A673 (cell line): ENCODE data around the gene BRINP2.

Source experiments
- EZH2 ChIP-seq: fragments of 200-600 bp; sonication (generic); IDR thresholded peaks from 2 replicates; pipeline ENCODE4 v1.6.1; 2017; ENCODE audit warnings: borderline replicate concordance, low read depth, mild to moderate bottlenecking, mixed read lengths, antibody characterized with exemption, low read length; ENCODE audit not compliant: poor library complexity, severe bottlenecking
- TF ChIP-seq, protein P1 (sequence below): fragments of 300-800, 200-600 bp; sonication (generic); conservative IDR thresholded peaks from 2 replicates; pipeline ENCODE4 v1.5.1; 2017; ENCODE audit warnings: low read depth, mild to moderate bottlenecking, antibody characterized with exemption, low read length, moderate library complexity, mixed read lengths

DNA sequence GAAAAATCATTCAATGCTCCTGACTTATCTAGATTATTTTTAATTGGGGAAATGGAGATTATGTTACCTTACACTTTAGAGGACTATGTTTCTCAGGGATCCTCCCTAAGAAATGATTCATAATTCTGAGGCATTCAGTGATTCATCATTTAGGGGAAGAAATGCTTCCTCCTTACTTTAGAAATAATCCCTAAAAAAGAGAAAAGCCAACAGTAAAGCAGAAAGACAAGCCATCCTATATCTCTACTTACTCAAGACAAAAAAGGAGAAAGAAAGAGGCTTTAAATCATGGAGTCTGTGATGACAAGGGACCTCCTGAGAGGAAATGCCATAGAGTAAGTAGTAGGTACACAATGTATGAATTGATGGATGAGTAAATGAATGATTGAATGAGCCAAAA is 137.0 kb downstream of the BRINP2 start:
- TF ChIP-seq, protein P1, sequence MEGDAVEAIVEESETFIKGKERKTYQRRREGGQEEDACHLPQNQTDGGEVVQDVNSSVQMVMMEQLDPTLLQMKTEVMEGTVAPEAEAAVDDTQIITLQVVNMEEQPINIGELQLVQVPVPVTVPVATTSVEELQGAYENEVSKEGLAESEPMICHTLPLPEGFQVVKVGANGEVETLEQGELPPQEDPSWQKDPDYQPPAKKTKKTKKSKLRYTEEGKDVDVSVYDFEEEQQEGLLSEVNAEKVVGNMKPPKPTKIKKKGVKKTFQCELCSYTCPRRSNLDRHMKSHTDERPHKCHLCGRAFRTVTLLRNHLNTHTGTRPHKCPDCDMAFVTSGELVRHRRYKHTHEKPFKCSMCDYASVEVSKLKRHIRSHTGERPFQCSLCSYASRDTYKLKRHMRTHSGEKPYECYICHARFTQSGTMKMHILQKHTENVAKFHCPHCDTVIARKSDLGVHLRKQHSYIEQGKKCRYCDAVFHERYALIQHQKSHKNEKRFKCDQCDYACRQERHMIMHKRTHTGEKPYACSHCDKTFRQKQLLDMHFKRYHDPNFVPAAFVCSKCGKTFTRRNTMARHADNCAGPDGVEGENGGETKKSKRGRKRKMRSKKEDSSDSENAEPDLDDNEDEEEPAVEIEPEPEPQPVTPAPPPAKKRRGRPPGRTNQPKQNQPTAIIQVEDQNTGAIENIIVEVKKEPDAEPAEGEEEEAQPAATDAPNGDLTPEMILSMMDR = no peak
- no peak for TF ChIP-seq EZH2
